Measurements from ENCODE around the gene USP5.

The USP5 gene

DNA sequence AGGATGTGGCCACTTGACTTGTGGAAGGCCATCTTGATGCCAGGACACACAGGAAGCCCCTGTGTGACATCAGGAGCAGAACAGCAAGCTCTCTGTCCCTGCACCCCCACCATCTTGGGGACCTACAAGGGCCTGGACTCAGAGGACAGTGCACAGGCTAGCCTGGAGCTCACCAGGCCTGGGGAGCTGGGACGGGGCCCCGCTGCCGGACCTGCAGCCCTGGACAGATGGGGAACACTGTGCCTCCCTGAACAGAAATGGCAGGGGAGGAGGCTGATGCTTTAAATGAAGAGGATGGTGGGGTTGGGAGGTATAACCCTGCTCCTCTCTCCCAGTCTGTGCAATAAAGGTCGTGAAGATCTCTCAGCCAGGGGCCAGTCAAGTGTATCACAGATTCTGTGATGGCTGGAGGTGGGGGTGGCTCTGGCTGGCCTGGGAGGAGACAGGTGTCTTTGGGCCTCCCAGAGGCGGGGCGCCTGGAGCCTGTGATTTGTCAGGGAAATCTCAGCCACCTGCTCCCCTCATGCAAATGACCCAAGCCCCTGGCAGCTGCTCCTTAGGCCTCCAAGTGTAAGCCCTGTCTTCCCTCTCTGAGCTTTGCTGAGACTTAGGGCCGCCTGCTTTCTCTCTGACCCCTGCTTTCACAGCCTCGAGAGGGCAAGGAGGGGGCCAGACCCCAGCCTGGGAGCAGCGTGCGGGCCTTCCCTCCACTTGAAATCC, 12.3 kb upstream of the USP5 start:
- Histone ChIP-seq H3K9me3 (ENCODE audit: control insufficient read depth in 1 of 2, low read length in 2 of 2) (no peaks in the 10 kb centered on the region), H3K27ac (ENCODE audit: low read depth, low read length) (no peak overlapping the region), H3K36me3 (ENCODE audit: control insufficient read depth in 1 of 2, insufficient read depth in 2 of 2, low read length in 2 of 2) (peaks cover 0 to 12% of the 10 kb centered on the region in 2 donors), H3K4me1 (ENCODE audit: control insufficient read depth in 1 of 2, insufficient read depth in 2 of 2, low read length in 2 of 2) (peaks cover 0 to 15% of the 10 kb centered on the region in 2 donors), H3K27me3 (ENCODE audit: control insufficient read depth in 1 of 2, insufficient read depth in 2 of 2, low read length in 2 of 2) (no peaks in the 10 kb centered on the region), H3K9ac (ENCODE audit: low read depth in 1 of 2, low read length in 2 of 2) (no peak overlapping the region), H3K4me3 (ENCODE audit: low read depth in 1 of 2, low read length in 2 of 2) (no peak overlapping the region)

DNA sequence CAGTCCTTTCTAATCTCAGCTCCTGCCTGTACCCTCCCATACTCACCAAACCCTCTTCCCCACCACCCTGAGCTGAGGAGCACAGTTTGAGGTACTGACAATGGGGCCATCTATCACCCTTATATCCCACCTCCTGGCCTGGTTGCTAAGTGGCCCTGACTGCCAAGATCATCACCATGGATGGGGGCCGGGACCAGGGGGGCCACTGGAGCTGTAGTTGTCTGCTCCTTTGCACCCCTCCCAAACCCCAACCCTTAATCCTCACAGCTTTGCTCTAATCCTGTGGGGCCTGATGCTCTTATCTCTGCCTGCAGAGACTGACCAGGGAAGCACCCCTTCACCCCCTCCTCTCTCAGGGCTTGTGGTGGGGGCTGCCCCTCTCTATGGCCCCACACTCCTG, 11.6 kb upstream of the USP5 start:
- no peaks in the 10 kb centered on the region for H3K9me3 ChIP-seq (ENCODE audit: control insufficient read depth in 1 of 2, low read length in 2 of 2)
- no peak overlapping the region for H3K9ac ChIP-seq (ENCODE audit: low read depth in 1 of 2, low read length in 2 of 2)
- H3K27me3 ChIP-seq (ENCODE audit: control insufficient read depth in 1 of 2, insufficient read depth in 2 of 2, low read length in 2 of 2), result no peaks in the 10 kb centered on the region
- no peak overlapping the region for H3K27ac ChIP-seq (ENCODE audit: low read depth, low read length)
- H3K36me3 ChIP-seq (ENCODE audit: control insufficient read depth in 1 of 2, insufficient read depth in 2 of 2, low read length in 2 of 2), result peaks cover 0 to 12% of the 10 kb centered on the region in 2 donors
- peaks cover 0 to 15% of the 10 kb centered on the region in 2 donors for H3K4me1 ChIP-seq (ENCODE audit: control insufficient read depth in 1 of 2, insufficient read depth in 2 of 2, low read length in 2 of 2)
- no peak overlapping the region for H3K4me3 ChIP-seq (ENCODE audit: low read depth in 1 of 2, low read length in 2 of 2)

DNA sequence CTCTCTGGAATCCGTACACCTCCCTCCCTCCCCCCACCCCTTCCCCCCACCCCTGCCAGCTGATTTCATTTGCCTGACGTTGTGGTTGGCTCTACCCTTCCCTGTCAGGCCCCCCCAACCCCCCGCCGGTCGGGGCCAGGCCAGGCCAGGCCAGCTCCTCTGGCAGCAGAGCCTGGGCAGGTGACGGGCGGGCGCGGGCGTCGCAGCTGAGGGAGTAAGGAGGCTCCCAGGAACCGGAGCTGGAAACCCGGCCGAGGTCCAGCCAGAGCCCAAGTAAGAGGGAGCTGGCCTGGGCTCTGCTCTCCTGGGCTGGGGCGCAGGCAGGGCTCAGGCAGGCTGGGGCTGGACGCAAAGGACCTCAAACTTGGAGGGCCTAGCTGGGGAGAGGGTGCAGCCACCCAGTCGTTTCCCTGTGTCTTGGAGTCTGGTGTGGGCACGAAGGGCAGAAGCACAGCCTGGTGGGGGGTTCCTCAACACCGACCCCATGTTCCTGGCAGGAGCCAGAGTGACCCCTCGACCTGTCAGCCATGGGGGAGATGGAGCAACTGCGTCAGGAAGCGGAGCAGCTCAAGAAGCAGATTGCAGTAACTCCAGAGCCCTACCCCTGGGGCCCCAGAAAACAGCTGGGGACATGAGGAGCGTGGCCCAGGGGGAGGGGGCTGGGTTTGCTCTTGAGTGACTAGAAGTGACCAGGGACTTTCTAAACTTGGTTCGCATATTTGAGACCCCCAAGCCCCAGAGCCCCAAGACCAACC, 11.0 kb upstream of the USP5 start, which contains the start of gene GNB3:
TSS of gene GNB3 (plus strand) at position 165 of the 755 bp plus-strand sequence. CDS start at position 528, 363 bp downstream.
- Histone ChIP-seq H3K27me3 (ENCODE audit: control insufficient read depth in 1 of 2, insufficient read depth in 2 of 2, low read length in 2 of 2) (no peaks in the 10 kb centered on the region), H3K9me3 (ENCODE audit: control insufficient read depth in 1 of 2, low read length in 2 of 2) (no peaks in the 10 kb centered on the region), H3K9ac (ENCODE audit: low read depth in 1 of 2, low read length in 2 of 2) (no peak within 1 kb of the TSS), H3K4me1 (ENCODE audit: control insufficient read depth in 1 of 2, insufficient read depth in 2 of 2, low read length in 2 of 2) (peaks cover 0 to 15% of the 10 kb centered on the region in 2 donors), H3K36me3 (ENCODE audit: control insufficient read depth in 1 of 2, insufficient read depth in 2 of 2, low read length in 2 of 2) (peaks cover 0 to 12% of the 10 kb centered on the region in 2 donors), H3K4me3 (ENCODE audit: low read depth in 1 of 2, low read length in 2 of 2) (no peak within 1 kb of the TSS), H3K27ac (ENCODE audit: low read depth, low read length) (peak within 1 kb of the TSS; percentile 7)

DNA sequence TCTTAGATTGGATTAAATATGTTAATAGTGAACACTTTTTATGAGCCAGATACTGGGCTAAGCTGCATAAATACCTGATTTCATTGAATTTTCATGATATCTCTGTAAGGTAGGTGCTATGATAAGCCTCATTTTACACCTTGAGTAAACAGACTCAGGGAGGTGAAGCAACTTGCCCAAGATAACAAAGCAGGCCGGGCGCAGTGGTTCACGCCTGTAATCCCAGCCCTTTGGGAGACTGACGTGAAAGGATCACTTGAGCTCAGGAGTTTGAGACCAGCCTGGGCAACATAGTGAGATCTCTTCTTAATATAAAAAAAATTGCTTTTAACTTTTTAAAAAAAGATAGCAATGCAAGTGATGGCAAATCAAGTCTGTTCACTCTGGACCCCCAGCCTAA, 9.9 kb upstream of the USP5 start:
- no peak overlapping the region for H3K4me3 ChIP-seq (ENCODE audit: low read depth in 1 of 2, low read length in 2 of 2)
- no peaks in the 10 kb centered on the region for H3K27me3 ChIP-seq (ENCODE audit: control insufficient read depth in 1 of 2, insufficient read depth in 2 of 2, low read length in 2 of 2)
- H3K36me3 ChIP-seq (ENCODE audit: control insufficient read depth in 1 of 2, insufficient read depth in 2 of 2, low read length in 2 of 2), result peaks cover 0 to 21% of the 10 kb centered on the region in 2 donors
- peaks cover 0 to 15% of the 10 kb centered on the region in 2 donors for H3K4me1 ChIP-seq (ENCODE audit: control insufficient read depth in 1 of 2, insufficient read depth in 2 of 2, low read length in 2 of 2)
- H3K27ac ChIP-seq (ENCODE audit: low read depth, low read length), result no peak overlapping the region
- H3K9ac ChIP-seq (ENCODE audit: low read depth in 1 of 2, low read length in 2 of 2), result no peak overlapping the region
- H3K9me3 ChIP-seq (ENCODE audit: control insufficient read depth in 1 of 2, low read length in 2 of 2), result no peaks in the 10 kb centered on the region

DNA sequence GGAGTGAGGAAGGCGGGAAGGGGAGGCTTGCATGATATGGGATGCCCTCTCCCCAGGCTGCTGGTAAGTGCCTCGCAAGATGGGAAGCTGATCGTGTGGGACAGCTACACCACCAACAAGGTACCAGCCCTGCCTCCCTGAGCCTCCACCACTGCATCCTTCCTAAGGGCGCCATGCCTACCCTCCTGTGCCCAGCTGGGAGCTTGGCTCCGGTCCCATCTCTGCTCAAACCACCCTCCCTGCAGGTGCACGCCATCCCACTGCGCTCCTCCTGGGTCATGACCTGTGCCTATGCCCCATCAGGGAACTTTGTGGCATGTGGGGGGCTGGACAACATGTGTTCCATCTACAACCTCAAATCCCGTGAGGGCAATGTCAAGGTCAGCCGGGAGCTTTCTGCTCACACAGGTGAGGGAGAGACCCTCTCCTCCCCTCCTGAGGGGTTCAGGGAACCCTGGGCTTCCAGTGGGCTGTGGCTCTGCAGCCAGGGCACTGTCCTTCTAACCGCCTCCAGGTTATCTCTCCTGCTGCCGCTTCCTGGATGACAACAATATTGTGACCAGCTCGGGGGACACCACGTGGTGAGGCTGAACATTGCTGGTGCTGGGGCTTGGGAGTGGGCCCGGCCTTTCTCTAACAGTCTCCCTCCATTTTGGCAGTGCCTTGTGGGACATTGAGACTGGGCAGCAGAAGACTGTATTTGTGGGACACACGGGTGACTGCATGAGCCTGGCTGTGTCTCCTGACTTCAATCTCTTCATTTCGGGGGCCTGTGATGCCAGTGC, 8.6 kb upstream of the USP5 start:
- H3K9ac ChIP-seq (ENCODE audit: low read depth in 1 of 2, low read length in 2 of 2), result no peak overlapping the region
- peaks cover 0 to 22% of the 10 kb centered on the region in 2 donors for H3K36me3 ChIP-seq (ENCODE audit: control insufficient read depth in 1 of 2, insufficient read depth in 2 of 2, low read length in 2 of 2)
- H3K27ac ChIP-seq (ENCODE audit: low read depth, low read length), result no peak overlapping the region

DNA sequence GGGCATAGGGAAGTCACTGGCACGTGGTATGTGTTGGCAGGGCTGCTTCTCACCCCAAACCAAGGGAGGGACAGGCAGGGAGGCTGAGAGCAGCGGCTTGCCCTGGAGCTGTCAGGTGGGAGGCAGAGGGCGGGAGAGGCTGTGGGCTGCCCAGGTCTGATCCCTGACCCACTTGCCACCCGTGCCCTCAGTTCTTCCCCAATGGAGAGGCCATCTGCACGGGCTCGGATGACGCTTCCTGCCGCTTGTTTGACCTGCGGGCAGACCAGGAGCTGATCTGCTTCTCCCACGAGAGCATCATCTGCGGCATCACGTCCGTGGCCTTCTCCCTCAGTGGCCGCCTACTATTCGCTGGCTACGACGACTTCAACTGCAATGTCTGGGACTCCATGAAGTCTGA, 6.6 kb upstream of the USP5 start:
- Histone ChIP-seq H3K36me3 (ENCODE audit: control insufficient read depth in 1 of 2, insufficient read depth in 2 of 2, low read length in 2 of 2) (peaks cover 0 to 28% of the 10 kb centered on the region in 2 donors), H3K27ac (ENCODE audit: low read depth, low read length) (no peak overlapping the region), H3K9me3 (ENCODE audit: control insufficient read depth in 1 of 2, low read length in 2 of 2) (no peaks in the 10 kb centered on the region), H3K4me1 (ENCODE audit: control insufficient read depth in 1 of 2, insufficient read depth in 2 of 2, low read length in 2 of 2) (peaks cover 0 to 31% of the 10 kb centered on the region in 2 donors), H3K4me3 (ENCODE audit: low read depth in 1 of 2, low read length in 2 of 2) (no peak overlapping the region), H3K27me3 (ENCODE audit: control insufficient read depth in 1 of 2, insufficient read depth in 2 of 2, low read length in 2 of 2) (no peaks in the 10 kb centered on the region), H3K9ac (ENCODE audit: low read depth in 1 of 2, low read length in 2 of 2) (no peak overlapping the region)

More for the DNA sequence above, 8.6 kb upstream of the USP5 start:
- H3K4me1 ChIP-seq (ENCODE audit: control insufficient read depth in 1 of 2, insufficient read depth in 2 of 2, low read length in 2 of 2), result peaks cover 0 to 15% of the 10 kb centered on the region in 2 donors
- H3K9me3 ChIP-seq (ENCODE audit: control insufficient read depth in 1 of 2, low read length in 2 of 2), result no peaks in the 10 kb centered on the region
- no peaks in the 10 kb centered on the region for H3K27me3 ChIP-seq (ENCODE audit: control insufficient read depth in 1 of 2, insufficient read depth in 2 of 2, low read length in 2 of 2)
- H3K4me3 ChIP-seq (ENCODE audit: low read depth in 1 of 2, low read length in 2 of 2), result no peak overlapping the region

DNA sequence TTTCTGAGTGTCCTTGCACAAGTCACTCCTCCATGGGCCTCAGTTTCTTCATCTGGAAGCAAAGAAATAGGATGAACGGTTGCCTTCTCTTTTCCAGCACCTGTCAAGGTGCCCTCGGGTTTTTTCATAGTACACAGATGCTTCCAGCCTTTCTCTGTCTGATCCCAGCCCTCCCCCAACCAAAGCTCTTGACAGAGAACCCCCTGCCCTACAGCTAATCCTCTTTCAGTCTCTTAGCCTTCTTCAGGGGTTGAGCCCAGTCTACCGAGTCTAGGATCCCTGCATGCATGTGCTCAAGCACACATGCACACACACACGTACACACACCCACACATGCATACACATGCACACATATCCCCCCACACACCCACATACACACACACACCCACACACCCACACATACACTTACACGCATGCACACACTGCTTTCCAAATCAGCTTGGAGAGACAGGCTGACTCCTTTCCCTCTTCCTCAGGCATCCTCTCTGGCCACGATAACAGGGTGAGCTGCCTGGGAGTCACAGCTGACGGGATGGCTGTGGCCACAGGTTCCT, 5.6 kb upstream of the USP5 start:
- peaks cover 0 to 27% of the 10 kb centered on the region in 2 donors for H3K4me1 ChIP-seq (ENCODE audit: control insufficient read depth in 1 of 2, insufficient read depth in 2 of 2, low read length in 2 of 2)

DNA sequence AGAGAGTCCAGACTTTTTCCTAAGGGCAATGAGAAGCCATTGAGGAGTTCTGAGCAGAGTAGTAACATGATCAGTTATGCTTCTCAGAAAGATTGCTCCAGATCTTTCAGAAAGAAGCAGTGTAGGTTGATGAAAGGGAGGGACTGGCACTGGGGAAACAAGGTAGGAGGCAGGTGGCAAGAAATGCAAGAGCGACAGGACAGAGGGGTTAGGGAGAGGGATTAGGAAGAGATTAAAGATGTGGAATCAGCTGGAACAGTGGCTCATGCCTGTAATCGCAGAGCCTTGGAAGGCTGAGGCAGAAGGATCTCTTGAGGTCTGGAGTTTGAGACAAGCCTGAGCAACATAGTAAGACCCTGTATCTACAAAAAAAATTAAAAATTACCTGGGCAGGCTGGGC, 4.3 kb upstream of the USP5 start:
- Histone ChIP-seq H3K4me1 (ENCODE audit: control insufficient read depth in 1 of 2, insufficient read depth in 2 of 2, low read length in 2 of 2) (peaks cover 0 to 22% of the 10 kb centered on the region in 2 donors), H3K9me3 (ENCODE audit: control insufficient read depth in 1 of 2, low read length in 2 of 2) (no peaks in the 10 kb centered on the region), H3K4me3 (ENCODE audit: low read depth in 1 of 2, low read length in 2 of 2) (no peak overlapping the region), H3K36me3 (ENCODE audit: control insufficient read depth in 1 of 2, insufficient read depth in 2 of 2, low read length in 2 of 2) (peaks cover 0 to 28% of the 10 kb centered on the region in 2 donors), H3K9ac (ENCODE audit: low read depth in 1 of 2, low read length in 2 of 2) (no peak overlapping the region), H3K27ac (ENCODE audit: low read depth, low read length) (no peak overlapping the region), H3K27me3 (ENCODE audit: control insufficient read depth in 1 of 2, insufficient read depth in 2 of 2, low read length in 2 of 2) (no peaks in the 10 kb centered on the region)

More for the DNA sequence above, 5.6 kb upstream of the USP5 start:
- Histone ChIP-seq H3K27ac (ENCODE audit: low read depth, low read length) (no peak overlapping the region), H3K9ac (ENCODE audit: low read depth in 1 of 2, low read length in 2 of 2) (no peak overlapping the region), H3K9me3 (ENCODE audit: control insufficient read depth in 1 of 2, low read length in 2 of 2) (no peaks in the 10 kb centered on the region), H3K36me3 (ENCODE audit: control insufficient read depth in 1 of 2, insufficient read depth in 2 of 2, low read length in 2 of 2) (peaks cover 0 to 28% of the 10 kb centered on the region in 2 donors), H3K27me3 (ENCODE audit: control insufficient read depth in 1 of 2, insufficient read depth in 2 of 2, low read length in 2 of 2) (no peaks in the 10 kb centered on the region), H3K4me3 (ENCODE audit: low read depth in 1 of 2, low read length in 2 of 2) (no peak overlapping the region)

DNA sequence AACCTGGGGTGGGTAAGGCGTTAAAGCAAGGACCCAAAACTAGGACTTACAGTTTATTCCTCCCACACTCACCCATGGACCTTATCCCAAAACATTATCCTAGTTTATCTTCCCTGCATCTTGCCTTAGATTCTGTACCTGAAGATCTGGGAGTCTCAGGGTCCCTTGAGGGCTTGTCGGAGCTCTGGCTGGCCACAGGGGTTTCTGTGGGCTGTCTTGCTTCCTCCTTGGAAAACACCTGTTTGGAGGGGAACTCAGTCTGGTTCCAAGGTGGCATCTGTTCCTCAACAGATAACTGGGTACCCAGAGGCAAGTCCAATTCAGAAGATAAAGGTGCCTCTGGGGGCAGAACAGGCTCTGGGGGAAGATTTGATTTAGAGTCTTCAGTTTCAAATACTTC, 2.5 kb upstream of the USP5 start:
- H3K36me3 ChIP-seq (ENCODE audit: control insufficient read depth in 1 of 2, insufficient read depth in 2 of 2, low read length in 2 of 2), result peaks cover 0 to 26% of the 10 kb centered on the region in 2 donors
- no peak overlapping the region for H3K27ac ChIP-seq (ENCODE audit: low read depth, low read length)
- no peak overlapping the region for H3K4me3 ChIP-seq (ENCODE audit: low read depth in 1 of 2, low read length in 2 of 2)
- peaks cover 11 to 22% of the 10 kb centered on the region in 2 donors for H3K4me1 ChIP-seq (ENCODE audit: control insufficient read depth in 1 of 2, insufficient read depth in 2 of 2, low read length in 2 of 2)
- no peaks in the 10 kb centered on the region for H3K9me3 ChIP-seq (ENCODE audit: control insufficient read depth in 1 of 2, low read length in 2 of 2)
- H3K27me3 ChIP-seq (ENCODE audit: control insufficient read depth in 1 of 2, insufficient read depth in 2 of 2, low read length in 2 of 2), result no peaks in the 10 kb centered on the region
- no peak overlapping the region for H3K9ac ChIP-seq (ENCODE audit: low read depth in 1 of 2, low read length in 2 of 2)
